ENCODE data around the gene CHN2.

CHN2 gene

DNA sequence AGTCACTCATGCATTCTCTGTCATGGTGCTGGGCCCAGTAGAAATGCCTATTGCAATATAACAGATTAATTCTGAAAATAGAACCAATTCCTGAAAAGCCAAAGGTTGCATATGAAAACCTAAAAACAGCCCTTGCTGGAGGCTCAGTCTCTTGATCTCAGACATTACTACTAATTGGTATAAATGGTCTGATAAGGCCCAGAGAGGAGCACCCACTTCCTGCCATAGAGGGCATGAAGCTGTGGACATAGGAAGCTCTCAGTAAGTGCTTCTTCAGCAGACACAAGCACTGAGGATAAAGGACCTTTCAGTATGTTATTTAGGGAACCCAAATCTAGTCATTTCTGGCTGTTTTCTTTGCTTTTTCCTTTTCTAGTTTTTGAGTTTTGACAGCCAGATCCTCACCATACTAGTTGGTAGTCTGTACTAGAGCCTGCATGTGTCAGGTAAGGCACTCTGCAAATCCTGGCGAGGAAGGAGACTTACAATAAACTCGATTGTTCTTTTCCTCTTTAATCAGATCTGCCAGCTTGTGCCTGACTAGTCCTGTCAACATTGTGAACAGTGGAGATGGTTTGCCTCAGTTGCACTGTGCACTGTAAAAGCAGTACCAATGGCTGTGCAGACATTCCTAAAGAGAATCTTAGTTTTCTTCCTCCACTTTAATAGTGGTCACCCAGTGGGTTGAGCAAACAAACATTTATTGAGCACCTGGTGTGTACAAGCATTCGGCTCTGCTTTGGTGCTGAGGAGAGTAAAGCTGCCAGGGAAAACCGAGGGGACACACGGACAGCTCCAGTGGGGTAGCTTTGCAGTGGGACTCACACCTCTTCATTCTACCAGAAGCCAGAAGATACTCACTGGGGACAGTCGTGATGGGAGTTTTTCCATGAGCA lies 140.9 kb downstream of the CHN2 start:
- H3K4me3 ChIP-seq (ENCODE audit: low read depth, low read length): no peak overlapping the region
- TF ChIP-seq, protein P1, sequence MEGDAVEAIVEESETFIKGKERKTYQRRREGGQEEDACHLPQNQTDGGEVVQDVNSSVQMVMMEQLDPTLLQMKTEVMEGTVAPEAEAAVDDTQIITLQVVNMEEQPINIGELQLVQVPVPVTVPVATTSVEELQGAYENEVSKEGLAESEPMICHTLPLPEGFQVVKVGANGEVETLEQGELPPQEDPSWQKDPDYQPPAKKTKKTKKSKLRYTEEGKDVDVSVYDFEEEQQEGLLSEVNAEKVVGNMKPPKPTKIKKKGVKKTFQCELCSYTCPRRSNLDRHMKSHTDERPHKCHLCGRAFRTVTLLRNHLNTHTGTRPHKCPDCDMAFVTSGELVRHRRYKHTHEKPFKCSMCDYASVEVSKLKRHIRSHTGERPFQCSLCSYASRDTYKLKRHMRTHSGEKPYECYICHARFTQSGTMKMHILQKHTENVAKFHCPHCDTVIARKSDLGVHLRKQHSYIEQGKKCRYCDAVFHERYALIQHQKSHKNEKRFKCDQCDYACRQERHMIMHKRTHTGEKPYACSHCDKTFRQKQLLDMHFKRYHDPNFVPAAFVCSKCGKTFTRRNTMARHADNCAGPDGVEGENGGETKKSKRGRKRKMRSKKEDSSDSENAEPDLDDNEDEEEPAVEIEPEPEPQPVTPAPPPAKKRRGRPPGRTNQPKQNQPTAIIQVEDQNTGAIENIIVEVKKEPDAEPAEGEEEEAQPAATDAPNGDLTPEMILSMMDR (IDR thresholded peaks at IDR 0.05; ENCODE audit: low read depth, low read length): no peak

DNA sequence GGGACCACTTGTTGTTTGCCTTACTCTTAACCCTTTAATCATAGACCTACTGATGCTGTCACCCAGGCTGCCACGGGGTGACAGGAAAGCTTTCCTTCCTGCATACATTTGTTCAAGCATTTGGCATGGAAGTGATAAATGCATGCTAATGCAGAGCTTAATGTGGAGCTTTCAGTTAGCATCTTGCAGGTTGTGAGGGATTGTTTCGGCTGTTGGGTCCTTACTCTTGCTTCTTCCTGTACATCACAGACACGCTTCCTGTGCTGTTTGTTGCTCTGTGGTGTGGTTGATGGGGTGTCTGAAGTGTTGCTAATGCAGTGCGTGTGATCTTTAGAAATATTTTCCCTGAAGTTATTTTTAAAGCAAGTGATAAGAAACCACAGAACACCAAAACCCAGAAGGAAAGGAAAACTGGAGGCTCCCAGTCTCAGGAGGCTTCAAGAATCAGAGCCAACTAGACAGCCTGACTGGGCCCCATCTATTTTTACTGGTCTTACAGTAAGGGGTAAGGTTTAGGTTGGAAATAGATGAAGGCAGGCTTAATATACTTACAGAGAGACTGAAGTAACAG lies 143.1 kb downstream of the CHN2 start:
- H3K4me3 ChIP-seq (ENCODE audit: low read depth, low read length): no peak overlapping the region
- TF ChIP-seq, protein P1 (IDR thresholded peaks at IDR 0.05; ENCODE audit: low read depth, low read length): no peak

DNA sequence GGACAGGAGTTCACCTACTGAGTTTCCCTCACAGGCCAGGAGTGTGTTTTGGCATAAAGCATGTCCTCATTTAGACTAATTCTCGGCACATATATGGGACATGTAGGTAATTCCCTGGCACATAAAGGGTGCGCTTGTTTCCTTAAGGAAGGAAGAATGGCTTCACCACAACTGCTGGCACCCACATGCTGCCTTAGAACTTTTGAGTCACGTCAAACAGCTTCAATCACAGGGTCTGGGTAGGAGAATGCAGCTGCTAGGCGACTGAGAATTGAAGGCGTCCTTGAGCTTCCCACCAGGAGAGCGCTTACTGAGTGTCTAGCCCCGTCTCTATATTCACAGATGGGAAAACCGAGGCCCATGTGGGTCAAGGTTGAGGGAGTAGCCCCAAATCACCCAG lies 146.1 kb downstream of the CHN2 start:
- TF ChIP-seq, protein P1 (IDR thresholded peaks at IDR 0.05; ENCODE audit: low read depth, low read length): no peak
- no peak overlapping the region for H3K4me3 ChIP-seq (ENCODE audit: low read depth, low read length)

GRCh38 chr7:29341156-29341555 lies 146.6 kb downstream of the CHN2 start:
- TF ChIP-seq, protein P1 (IDR thresholded peaks at IDR 0.05; ENCODE audit: low read depth, low read length): no peak
- H3K4me3 ChIP-seq (ENCODE audit: low read depth, low read length): no peak overlapping the region

DNA sequence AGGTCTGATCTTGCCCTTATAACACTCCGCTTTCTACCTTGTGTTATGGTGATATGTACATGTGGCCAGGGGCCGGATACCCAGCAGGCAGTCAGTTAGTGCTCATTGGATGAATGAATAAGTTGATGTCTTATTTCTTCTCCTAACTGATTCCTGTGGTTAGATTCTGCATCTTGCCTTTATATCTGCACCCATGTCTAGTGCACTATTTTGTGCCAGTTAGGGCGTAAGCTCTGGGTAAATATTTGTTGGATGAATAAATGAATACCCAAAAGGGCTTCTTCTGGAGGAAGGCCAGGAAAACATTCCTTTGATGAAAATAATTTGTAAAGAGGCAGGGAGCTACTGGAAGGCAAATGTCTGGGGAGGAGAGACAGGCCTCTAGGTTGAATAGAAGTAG lies 148.2 kb downstream of the CHN2 start:
- H3K4me3 ChIP-seq (ENCODE audit: low read depth, low read length): no peak overlapping the region
- TF ChIP-seq, protein P1 (IDR thresholded peaks at IDR 0.05; ENCODE audit: low read depth, low read length): no peak

DNA sequence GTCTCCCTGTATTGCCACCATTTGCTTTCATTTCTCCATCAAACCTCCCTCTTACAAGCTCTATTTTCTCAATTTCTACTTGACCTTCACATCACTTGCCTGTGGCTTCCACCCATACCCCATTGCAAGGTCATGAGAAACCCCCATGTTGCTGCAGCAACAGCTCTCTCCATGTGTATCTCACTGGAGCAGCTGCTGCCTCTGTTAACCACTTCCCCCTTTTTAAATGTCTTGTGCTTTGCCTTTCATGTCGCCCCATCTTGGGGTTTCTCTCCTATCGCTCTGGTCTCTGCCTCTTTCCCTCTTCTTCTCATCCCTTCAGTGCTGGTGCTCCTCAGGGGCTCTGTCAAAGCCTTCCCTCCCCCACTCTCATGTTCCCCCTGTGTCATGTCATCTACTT lies 148.8 kb downstream of the CHN2 start:
- no peak overlapping the region for H3K4me3 ChIP-seq (ENCODE audit: low read depth, low read length)
- TF ChIP-seq, protein P1 (IDR thresholded peaks at IDR 0.05; ENCODE audit: low read depth, low read length): no peak

DNA sequence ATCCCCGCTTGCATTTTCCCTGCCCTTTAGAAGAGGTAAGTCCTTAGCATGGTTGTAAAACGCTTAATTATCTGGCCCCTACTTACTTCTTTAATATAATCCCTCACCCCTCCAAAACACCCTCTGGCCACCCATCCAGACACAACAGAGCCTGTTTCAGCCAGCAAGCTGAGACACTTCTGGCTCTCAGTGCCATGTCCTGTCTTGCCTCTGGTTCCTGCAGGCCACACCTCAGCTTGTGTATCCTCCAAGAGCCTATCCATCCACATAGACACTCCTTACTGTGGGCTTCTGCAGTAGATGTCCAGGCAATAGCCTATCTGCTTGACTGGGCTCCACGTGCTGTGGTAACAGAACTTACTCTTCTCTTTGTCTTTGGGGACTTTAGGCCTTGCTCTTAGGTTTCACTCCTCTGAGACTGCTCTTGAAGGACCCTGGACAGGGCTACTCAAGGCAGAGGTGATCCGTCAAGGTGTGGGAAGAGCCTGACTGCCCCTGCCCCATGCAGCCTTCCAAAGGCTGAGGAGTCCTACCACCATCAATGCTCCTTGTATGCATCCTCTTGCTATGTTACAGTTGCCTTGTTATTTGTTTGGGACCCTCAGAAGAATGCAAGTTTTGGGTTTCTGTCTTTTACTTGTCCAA lies 149.9 kb downstream of the CHN2 start:
- H3K4me3 ChIP-seq (ENCODE audit: low read depth, low read length): no peak overlapping the region
- TF ChIP-seq, protein P1 (IDR thresholded peaks at IDR 0.05; ENCODE audit: low read depth, low read length): no peak
